C1 segment of cervical spinal cord (tissue), 14 donors: ENCODE measurements around the gene TRIM27.
"Not testable (repeated sequence)": the region's sequence is repeated elsewhere in the genome, so short reads cannot be mapped to it uniquely, and the experiment has no call there.

Experiments used
- DNase-seq, 14 donors: peaks; one replicate each; lab custom pipeline; 2025; lab: John Stamatoyannopoulos, UW

TRIM27 gene

GRCh38 chr6:28923318-28924102, at the start of gene TRIM27:
TRIM27 (minus strand) TSS chr6:28923985; CDS start chr6:28923632, 353 bp downstream.
- DNase-seq = peak; percentile 22 to 91 (median 78)

GRCh38 chr6:28970056-28970455, 46.3 kb upstream of the TRIM27 start:
- not testable (repeated sequence) for DNase-seq

GRCh38 chr6:28969129-28969528, 45.3 kb upstream of the TRIM27 start:
- DNase-seq = no peak

- DNase-seq = no peak
Measured at GRCh38 chr6:28968476-28968875, 44.7 kb upstream of the TRIM27 start.

- DNase-seq = no peak
Measured at GRCh38 chr6:28965706-28966105, 41.9 kb upstream of the TRIM27 start.

GRCh38 chr6:28960846-28961500, 37.2 kb upstream of the TRIM27 start:
- DNase-seq = no peak

GRCh38 chr6:28958561-28959243, 34.9 kb upstream of the TRIM27 start:
- DNase-seq = not testable (repeated sequence)

- DNase-seq = not testable (repeated sequence)
Measured at GRCh38 chr6:28957795-28958314, 34.1 kb upstream of the TRIM27 start.

GRCh38 chr6:28956331-28956730, 32.5 kb upstream of the TRIM27 start:
- no peak for DNase-seq

GRCh38 chr6:28953585-28954258, 29.9 kb upstream of the TRIM27 start:
- DNase-seq = no peak

GRCh38 chr6:28953039-28953584, 29.3 kb upstream of the TRIM27 start:
- DNase-seq = peak in 3 of 14 donors; percentile 1 to 11 (median 7)

GRCh38 chr6:28949656-28950195, 25.9 kb upstream of the TRIM27 start:
- not testable (repeated sequence) for DNase-seq

- no peak for DNase-seq
Measured at GRCh38 chr6:28948782-28949486, 25.1 kb upstream of the TRIM27 start.

- no peak for DNase-seq
Measured at GRCh38 chr6:28947831-28948270, 24.1 kb upstream of the TRIM27 start.

GRCh38 chr6:28947067-28947765, 23.4 kb upstream of the TRIM27 start:
- no peak for DNase-seq

GRCh38 chr6:28945349-28945748, 21.6 kb upstream of the TRIM27 start:
- DNase-seq = no peak

GRCh38 chr6:28944412-28944865, 20.7 kb upstream of the TRIM27 start:
- peak in 10 of 14 donors; percentile 14 to 53 (median 48) for DNase-seq

GRCh38 chr6:28943557-28944411, 20.0 kb upstream of the TRIM27 start:
- DNase-seq = peak in 12 of 14 donors; percentile 28 to 77 (median 58)

- DNase-seq = no peak
Measured at GRCh38 chr6:28943223-28943556, 19.4 kb upstream of the TRIM27 start.
